Upper lobe of right lung (tissue), 1 donor: ENCODE data around the gene UNC5C. TPM values are rescaled to one million over a fixed set of nuclear protein-coding genes. Genes with fewer than 3 reads are reported as not detected.

ENCODE experiments used
- ATAC-seq: fragments of 200-7000 bp; cut with Tn5 transposase; one replicate; pipeline ENCODE4 v1.9.1; 2020; ENCODE audit warnings: mild to moderate bottlenecking, moderate library complexity
- DNase-seq: peaks from one replicate; pipeline ENCODE4 v3.0.0-alpha.2; 2020
- H3K27ac ChIP-seq: fragments of 200-600 bp; one replicate; pipeline ENCODE4 v1.8.0; 2022
- H3K27me3 ChIP-seq: fragments of 200-600 bp; one replicate; pipeline ENCODE4 v1.8.0; 2022; ENCODE audit warnings: mild to moderate bottlenecking
- H3K36me3 ChIP-seq: fragments of 200-600 bp; one replicate; pipeline ENCODE4 v1.8.0; 2022
- H3K4me1 ChIP-seq: fragments of 200-600 bp; one replicate; pipeline ENCODE4 v1.8.0; 2022
- H3K4me3 ChIP-seq: fragments of 200-600 bp; one replicate; pipeline ENCODE4 v1.8.0; 2022; ENCODE audit warnings: mild to moderate bottlenecking
- H3K9me3 ChIP-seq: fragments of 200-600 bp; one replicate; pipeline ENCODE4 v1.8.0; 2022
- intact Hi-C: fragments of 100-400 bp; cut with DNase I; formaldehyde crosslinking; loops from one replicate; pipeline ENCODE4 v1.11.0; 2022
- total RNA-seq: library from RNA; stranded (reverse); fragmentation: NEBNext Ultra II Directional; extraction: Animal tissue kit (Norgen Biotek cat#: 25700); gene quantifications from one replicate; pipeline ENCODE4 v1.2.1, GENCODE V29; 2021
- TF ChIP-seq, protein P1 (sequence below): fragments of 200-600 bp; IDR thresholded peaks from one replicate; pipeline ENCODE4 v1.8.0; 2022; ENCODE audit warnings: antibody characterized with exemption
- donor health status: DM: no; HTN: yes; CAD: no; lungs with severe emphysema.

UNC5C gene
- total RNA-seq, 1 donor from 2014 or later, result 6.7 TPM

DNA sequence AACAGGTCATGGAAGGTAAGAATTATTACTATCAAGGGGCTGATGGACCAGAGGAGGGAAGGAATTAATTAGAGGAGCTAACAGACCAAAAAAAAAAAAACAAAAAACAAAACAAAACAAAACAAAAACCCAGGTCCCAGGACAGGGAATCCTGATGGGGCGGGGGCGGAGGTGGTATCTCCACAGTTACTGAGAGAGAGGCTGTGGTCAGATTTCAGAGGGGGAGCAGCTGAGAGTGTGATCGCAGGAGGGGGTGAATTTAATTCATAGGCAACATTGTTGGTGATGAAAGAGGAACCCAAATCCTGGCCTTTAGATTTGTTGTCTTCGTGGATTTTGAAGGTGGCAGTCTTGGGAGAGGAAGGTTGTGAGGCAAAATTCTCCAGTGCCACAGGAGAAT lies 389.4 kb downstream of the UNC5C start:
- H3K27ac ChIP-seq, result no peak overlapping the region
- no peaks in the 10 kb centered on the region for H3K4me1 ChIP-seq
- intact Hi-C loops, result no loop called here
- no peaks in the 10 kb centered on the region for H3K27me3 ChIP-seq
- DNase-seq (no peak), ATAC-seq (no peak)
- H3K9me3 ChIP-seq, result no peaks in the 10 kb centered on the region
- TF ChIP-seq, protein P1, sequence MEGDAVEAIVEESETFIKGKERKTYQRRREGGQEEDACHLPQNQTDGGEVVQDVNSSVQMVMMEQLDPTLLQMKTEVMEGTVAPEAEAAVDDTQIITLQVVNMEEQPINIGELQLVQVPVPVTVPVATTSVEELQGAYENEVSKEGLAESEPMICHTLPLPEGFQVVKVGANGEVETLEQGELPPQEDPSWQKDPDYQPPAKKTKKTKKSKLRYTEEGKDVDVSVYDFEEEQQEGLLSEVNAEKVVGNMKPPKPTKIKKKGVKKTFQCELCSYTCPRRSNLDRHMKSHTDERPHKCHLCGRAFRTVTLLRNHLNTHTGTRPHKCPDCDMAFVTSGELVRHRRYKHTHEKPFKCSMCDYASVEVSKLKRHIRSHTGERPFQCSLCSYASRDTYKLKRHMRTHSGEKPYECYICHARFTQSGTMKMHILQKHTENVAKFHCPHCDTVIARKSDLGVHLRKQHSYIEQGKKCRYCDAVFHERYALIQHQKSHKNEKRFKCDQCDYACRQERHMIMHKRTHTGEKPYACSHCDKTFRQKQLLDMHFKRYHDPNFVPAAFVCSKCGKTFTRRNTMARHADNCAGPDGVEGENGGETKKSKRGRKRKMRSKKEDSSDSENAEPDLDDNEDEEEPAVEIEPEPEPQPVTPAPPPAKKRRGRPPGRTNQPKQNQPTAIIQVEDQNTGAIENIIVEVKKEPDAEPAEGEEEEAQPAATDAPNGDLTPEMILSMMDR, result no peak
- H3K36me3 ChIP-seq, result no peaks in the 10 kb centered on the region
- no peak overlapping the region for H3K4me3 ChIP-seq

DNA sequence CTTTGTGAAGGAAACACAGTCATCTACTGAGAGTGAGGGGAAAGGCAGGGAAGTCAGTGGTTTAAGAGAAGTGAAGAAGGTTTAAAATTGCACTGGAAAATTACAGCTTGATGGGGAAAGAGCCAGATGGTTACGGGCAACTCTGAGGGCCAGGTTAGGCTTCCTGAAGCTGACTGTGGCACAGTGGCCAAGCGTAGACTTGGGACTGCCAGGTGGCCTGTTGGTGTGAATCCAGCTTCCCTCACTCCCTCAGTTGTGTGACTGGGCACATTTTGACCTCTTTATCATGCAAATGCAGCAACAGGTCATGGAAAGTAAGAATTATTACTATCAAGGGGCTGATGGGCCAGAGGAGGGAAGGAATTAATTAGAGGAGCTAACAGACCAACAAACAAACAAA lies 390.1 kb downstream of the UNC5C start:
- Histone ChIP-seq H3K9me3 (no peaks in the 10 kb centered on the region), H3K4me3 (no peak overlapping the region), H3K4me1 (no peaks in the 10 kb centered on the region), H3K36me3 (no peaks in the 10 kb centered on the region), H3K27me3 (no peaks in the 10 kb centered on the region), H3K27ac (no peak overlapping the region)
- TF ChIP-seq, protein P1, result no peak
- DNase-seq (no peak), ATAC-seq (no peak)
- intact Hi-C loops, result no loop called here

DNA sequence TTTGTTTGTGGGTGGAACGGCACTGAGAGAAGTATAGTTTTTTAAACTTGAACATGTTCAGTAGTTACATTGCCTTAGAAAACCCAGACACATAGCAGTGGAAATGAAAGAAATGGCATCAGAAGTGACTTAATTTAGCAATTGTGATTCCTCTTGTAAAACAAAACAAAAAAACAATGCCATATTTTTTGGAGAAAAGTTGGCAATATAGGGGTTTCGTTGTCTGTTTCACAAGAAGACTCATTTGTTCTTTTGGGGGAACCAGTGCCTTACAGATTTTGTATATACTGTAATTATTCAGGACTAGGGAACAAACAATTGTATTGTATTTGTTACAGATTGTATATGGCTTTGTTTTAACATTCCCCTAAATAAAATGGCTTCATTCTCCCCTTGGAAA lies 390.7 kb downstream of the UNC5C start:
- Histone ChIP-seq H3K4me3 (no peak overlapping the region), H3K4me1 (no peaks in the 10 kb centered on the region), H3K36me3 (no peaks in the 10 kb centered on the region), H3K27ac (no peak overlapping the region), H3K9me3 (no peaks in the 10 kb centered on the region), H3K27me3 (no peaks in the 10 kb centered on the region)
- no peak for ATAC-seq
- TF ChIP-seq, protein P1, result no peak
- intact Hi-C loops, result no loop called here
- no peak for DNase-seq

DNA sequence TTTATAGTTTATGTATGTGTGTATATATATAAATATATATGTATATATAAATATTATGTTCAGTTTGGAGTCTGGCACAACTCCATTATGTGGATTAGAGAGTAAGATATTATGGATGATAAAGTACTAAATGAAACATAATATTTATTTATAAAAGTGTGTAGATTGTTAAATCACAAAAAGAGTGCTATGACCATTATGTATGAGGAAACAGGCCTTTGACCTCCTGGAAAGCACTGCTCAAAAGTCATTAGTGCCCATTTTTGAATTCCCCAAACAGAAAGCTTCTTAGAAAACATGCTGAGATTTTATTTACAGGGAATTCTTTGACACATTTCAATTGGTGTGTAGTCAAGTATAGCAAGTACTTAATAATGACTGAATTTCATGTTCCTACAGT lies 391.2 kb downstream of the UNC5C start:
- ATAC-seq, result no peak
- TF ChIP-seq, protein P1, result no peak
- DNase-seq, result no peak

DNA sequence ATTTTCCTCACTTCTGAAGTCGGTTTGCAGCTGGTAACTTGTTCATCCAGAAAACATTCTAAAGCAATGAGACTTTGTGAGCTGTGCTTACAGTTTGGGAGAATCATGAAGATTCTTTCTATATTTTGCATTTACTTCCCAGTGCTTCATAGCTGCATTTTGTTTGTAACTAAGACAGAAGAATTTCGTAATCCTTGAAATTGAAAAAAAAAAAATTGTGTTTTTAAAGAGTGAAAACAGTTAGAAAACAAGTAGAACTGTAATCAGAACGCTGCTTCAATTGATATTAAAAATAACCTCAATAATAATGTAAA lies 392.4 kb downstream of the UNC5C start:
- Histone ChIP-seq H3K27ac (no peak overlapping the region), H3K4me3 (no peak overlapping the region), H3K27me3 (no peaks in the 10 kb centered on the region), H3K9me3 (no peaks in the 10 kb centered on the region), H3K4me1 (no peaks in the 10 kb centered on the region), H3K36me3 (no peaks in the 10 kb centered on the region)
- TF ChIP-seq, protein P1, result no peak
- intact Hi-C loops, result no loop called here
- DNase-seq, result no peak
- no peak for ATAC-seq

More for the DNA sequence above, 391.2 kb downstream of the UNC5C start:
- Histone ChIP-seq H3K9me3 (no peaks in the 10 kb centered on the region), H3K4me1 (no peaks in the 10 kb centered on the region), H3K4me3 (no peak overlapping the region), H3K36me3 (no peaks in the 10 kb centered on the region), H3K27me3 (no peaks in the 10 kb centered on the region), H3K27ac (no peak overlapping the region)
- intact Hi-C loops, result no loop called here

DNA sequence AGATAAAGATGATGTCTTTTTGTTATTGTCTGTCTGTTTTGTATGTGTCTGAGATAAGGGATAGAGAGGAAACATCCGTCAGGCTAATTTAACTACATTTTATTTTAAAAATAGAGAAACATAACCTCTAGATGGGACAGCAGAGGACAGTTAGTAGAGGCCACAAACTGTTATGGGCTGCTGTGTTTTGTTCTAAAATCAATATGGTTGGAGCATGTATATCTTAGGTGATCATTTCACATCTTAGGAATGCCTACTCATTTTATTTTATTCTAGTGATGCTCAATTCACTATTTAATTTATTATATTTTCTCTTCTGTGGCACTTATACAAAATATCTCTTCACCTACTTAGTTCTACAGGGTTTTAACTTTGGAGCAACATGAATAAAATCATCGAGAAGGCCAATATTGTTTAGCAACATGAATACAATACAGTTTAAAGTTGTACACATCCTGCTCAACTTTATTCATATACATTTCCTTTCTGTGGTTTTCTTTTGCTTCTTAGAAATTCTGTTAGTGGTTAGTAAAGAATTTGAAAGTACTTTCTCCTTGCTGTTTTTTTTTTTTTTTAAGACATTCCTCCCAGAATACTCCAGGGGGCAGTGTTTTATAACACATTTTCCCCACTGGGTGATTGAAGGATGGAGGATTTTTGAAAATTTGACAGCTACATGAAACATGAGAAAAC lies 392.9 kb downstream of the UNC5C start:
- Histone ChIP-seq H3K27me3 (no peaks in the 10 kb centered on the region), H3K27ac (no peak overlapping the region), H3K9me3 (no peaks in the 10 kb centered on the region), H3K4me1 (no peaks in the 10 kb centered on the region), H3K36me3 (no peaks in the 10 kb centered on the region), H3K4me3 (no peak overlapping the region)
- DNase-seq (no peak), ATAC-seq (peak; percentile 26)
- intact Hi-C loops, result no loop called here
- TF ChIP-seq, protein P1, result peak; percentile 60
